ENCODE results near the gene ZNF625. TPM values are rescaled to one million over a fixed set of nuclear protein-coding genes. Genes with fewer than 3 reads are reported as not detected.

The ZNF625 gene
- 30.7 TPM for total RNA-seq

DNA sequence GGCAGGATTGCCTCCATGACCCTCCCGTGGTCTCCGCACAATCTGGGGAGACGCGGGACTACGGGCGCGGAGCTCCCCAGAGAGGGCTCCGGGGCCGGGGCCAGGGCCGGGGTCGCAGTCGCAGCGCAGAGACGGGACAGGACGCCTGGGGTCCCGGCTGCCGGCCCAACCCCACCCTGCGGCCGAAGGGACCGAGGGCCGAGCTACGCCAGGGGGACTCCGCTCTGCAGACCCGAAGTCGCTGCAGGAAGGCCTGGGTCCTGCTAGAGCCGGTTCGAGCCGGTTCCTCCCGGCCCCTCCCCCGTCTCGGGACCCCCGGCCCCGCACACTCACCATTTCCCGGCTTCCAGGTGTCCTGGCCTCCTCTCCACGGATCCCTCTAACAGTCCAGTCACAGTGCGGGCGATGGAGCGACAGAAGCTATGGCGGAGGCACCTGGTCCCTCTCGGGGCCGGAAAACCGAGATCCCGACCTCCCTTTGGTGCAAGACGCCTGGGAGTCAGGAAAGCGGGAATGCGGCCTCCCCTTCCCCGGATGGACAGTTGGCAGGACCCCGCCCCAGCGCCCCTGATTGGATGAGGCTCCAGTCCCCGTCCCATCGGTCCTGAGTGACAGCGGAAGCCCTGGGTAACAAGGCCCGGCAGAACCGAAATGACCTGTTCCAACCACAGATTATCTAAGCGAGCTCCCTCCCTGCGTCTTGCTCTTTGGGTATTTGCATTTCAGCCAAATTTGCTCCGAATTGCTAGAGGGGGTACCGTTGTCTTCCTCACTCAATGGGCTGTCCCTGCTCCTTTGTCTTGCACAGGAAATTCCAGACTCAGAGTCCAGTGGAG lies at the start of gene ZNF625:
TSS of gene ZNF625 (minus strand) at position 512 of the 836 bp plus-strand sequence. CDS start at position 336, 176 bp downstream.

DNA sequence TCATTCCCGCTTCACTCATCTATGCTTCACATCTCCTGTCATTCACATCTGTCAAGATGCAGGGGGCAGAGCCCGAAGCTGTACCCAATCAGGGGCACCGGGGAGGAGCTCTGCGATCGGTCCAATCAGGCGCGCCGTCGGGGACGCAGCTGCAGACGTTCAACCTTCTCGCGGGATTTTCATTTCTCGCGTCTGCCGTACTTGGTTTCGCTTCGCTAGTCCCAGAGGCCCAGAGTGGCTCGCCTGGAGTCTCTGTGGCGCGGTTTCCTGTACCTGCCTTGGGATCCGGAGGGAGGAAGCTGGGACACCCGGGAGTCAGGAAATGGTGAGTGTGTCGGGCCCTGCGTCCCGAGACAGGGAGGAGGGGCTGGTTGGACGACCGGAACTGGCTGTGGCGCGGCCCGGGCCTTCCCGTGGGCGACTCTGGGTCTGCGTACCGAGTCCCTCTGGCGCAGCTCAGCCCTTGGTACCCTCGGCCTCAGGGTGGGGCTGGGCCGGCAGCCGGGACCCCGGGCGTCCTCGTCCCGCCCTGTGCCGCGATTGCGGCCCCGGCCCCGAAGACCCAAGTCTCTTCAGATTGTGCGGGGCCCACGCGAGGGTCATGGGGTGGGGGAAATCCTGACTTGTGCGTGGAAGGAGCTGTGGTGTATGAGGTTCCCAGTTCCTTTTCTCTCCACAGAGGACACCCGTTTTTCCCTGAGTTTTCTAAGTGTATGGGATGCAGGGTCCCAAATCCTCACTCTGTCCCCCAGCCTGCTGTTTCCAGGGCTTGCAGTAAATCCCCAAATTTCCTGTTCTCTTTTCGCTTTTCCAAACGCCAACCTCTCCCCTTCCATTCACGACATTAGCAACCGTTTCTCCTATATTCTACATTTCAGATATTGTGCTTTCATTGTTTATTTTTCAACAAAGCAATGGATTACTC lies 6.6 kb upstream of the ZNF625 start, which contains the start of gene ZNF136:
TSS of gene ZNF136 (plus strand) at position 215 of the 925 bp plus-strand sequence. CDS start at position 323, 108 bp downstream.

DNA sequence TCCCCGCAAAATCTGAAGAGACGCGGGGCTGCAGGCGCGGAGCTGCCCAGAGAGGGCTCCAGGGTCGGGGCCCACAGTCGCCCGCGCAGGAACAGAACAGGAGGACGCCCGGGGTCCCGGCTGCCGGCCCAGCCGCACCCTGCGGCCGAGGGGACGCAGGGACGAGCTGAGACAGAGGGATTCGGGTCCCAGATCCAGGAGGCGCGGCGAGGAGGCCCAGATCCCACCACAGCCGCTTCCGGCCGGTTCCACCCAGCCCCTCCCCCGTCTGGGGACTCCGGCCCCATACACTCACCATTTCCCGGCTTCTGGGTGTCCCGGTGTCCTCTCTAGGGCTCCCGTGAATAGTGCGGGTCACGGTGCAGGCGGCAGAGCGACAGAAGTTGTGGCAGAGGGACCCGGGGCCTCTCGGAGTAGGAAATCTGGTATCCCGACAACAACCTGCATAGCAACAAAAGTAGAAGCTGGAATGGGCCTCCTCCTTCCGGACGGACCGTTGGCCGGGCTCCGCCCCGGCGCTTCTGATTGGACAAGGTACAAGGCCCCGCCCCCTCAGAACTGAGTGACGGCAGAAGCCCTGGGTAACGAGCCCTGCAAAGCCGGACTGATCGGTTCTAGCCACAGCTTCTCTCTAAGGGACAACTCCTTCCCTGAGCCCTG lies 16.5 kb downstream of the ZNF625 start, which contains the start of gene ZNF20:
TSS of gene ZNF20 (minus strand) at position 466 of the 660 bp plus-strand sequence. CDS start at position 298, 168 bp downstream.

Other genes starting within 250 kb of the ZNF625 start
- gene ZNF700, start 231.6 kb downstream of the ZNF625 start, total RNA-seq: 23.9 TPM
- gene ZNF763, start 191.7 kb downstream of the ZNF625 start, total RNA-seq: 15.9 TPM
- gene ZNF433, start 121.1 kb downstream of the ZNF625 start, total RNA-seq: 26.3 TPM
- 0.27 TPM for gene ZNF878, start 103.8 kb downstream of the ZNF625 start, total RNA-seq
- 52.0 TPM for gene ZNF844, start 92.0 kb downstream of the ZNF625 start, total RNA-seq
- gene ZNF20, start 16.4 kb downstream of the ZNF625 start, total RNA-seq: 15.7 TPM
- gene ZNF136, start 6.4 kb upstream of the ZNF625 start, total RNA-seq: 38.1 TPM
- gene ZNF44, start 138.1 kb upstream of the ZNF625 start, total RNA-seq: 28.1 TPM
- 10.9 TPM for gene ZNF563, start 176.9 kb upstream of the ZNF625 start, total RNA-seq
- 13.2 TPM for gene ZNF442, start 208.9 kb upstream of the ZNF625 start, total RNA-seq
- gene ZNF799, start 244.5 kb upstream of the ZNF625 start, total RNA-seq: 7.9 TPM

Measured in camera-type eye (tissue), 1 donor.